HepG2 (cell line): ENCODE measurements around the gene HOXB4. TPM values are rescaled to one million over a fixed set of nuclear protein-coding genes. Genes with fewer than 3 reads are reported as not detected.

Experiments used
- ATAC-seq: fragments of 200-7000 bp; cut with Tn5 transposase; 3 replicates; pipeline ENCODE4 v1.9.1; 2020; ENCODE audit warnings: mild to moderate bottlenecking, moderate library complexity
- BruUV-seq: library from RNA; stranded (reverse); fragments of 400-500 nt; replicated peaks from 2 replicates; lab custom pipeline; 2021; lab: Mats Ljungman, UMichigan
- CTCF ChIA-PET: fragments of 300-600 bp; formaldehyde crosslinking; extraction: SDS; loops from one replicate; lab custom pipeline; 2021; ENCODE audit warnings: low total read pairs, inconsistent platforms, low intra/inter-chr PET ratio; lab: Yijun Ruan, JAX
- POLR2A ChIA-PET: fragments of 350-600 bp; sonication (Branson Sonifier 250); formaldehyde crosslinking; loops from one replicate; lab custom pipeline; 2020; ENCODE audit warnings: antibody characterized with exemption, inconsistent platforms; lab: Yijun Ruan, JAX
- DNase-seq: peaks from one replicate; pipeline ENCODE4 v3.0.0-alpha.2; 2015; ENCODE audit warnings: low spot score
- FAIRE-seq: peaks from 3 replicates; lab custom pipeline; 2011; peaks lifted over from hg19 to GRCh38; lab: Jason Lieb, UNC
- H2AFZ ChIP-seq: one replicate; pipeline ENCODE4 v1.6.1; 2011; ENCODE audit warnings: low read length, inconsistent platforms
- H3K27ac ChIP-seq: fragments of 300-600 bp; 3 replicates; pipeline ENCODE4 v1.8.0; 2011; ENCODE audit warnings: mixed run types, mild to moderate bottlenecking, mixed read lengths, low read length, inconsistent platforms; ENCODE audit not compliant: insufficient read depth; ENCODE audit errors: extremely low read length
- H3K27me3 ChIP-seq, 2 experiments: fragments of 200-600 bp in 1 of 2; 2 replicates in 1 of 2; 3 replicates in 1 of 2; pipeline versions ENCODE4 v1.6.0 to v1.8.0; 2011; ENCODE audit warnings: low read length in 2 of 2, mild to moderate bottlenecking in 2 of 2, moderate library complexity in 2 of 2, inconsistent platforms in 1 of 2; ENCODE audit not compliant: insufficient read depth in 2 of 2, control insufficient read depth in 1 of 2
- H3K36me3 ChIP-seq, 2 experiments: fragments of 200-600 bp in 1 of 2; replicated peaks in 1 of 2; 2 replicates in 1 of 2; 3 replicates in 1 of 2; pipeline versions ENCODE4 v1.5.1 to v1.8.0; 2011; ENCODE audit warnings: low read length in 2 of 2, inconsistent platforms in 1 of 2; ENCODE audit not compliant: insufficient read depth in 2 of 2, control insufficient read depth in 1 of 2
- H3K4me1 ChIP-seq: 2 replicates; pipeline ENCODE4 v1.5.1; 2012; ENCODE audit warnings: low read length, inconsistent platforms; ENCODE audit not compliant: insufficient read depth
- H3K4me2 ChIP-seq: 2 replicates; pipeline ENCODE4 v1.6.0; 2011; ENCODE audit warnings: low read depth, low read length, inconsistent platforms
- H3K4me3 ChIP-seq, 3 experiments: fragments of 200-600 bp in 1 of 3; sonication (generic), shearing (Covaris generic) in 1 of 3; replicated peaks in 1 of 3; 2 replicates each; pipeline ENCODE4 v1.5.1; 2011 to 2016; ENCODE audit warnings: low read length in 3 of 3, inconsistent platforms in 2 of 3, low read depth in 2 of 3, mild to moderate bottlenecking in 2 of 3, control low read depth in 1 of 3, mixed read lengths in 1 of 3; ENCODE audit not compliant: insufficient read depth in 1 of 3
- H3K79me2 ChIP-seq: one replicate; pipeline ENCODE4 v1.6.1; 2011; ENCODE audit warnings: low read length, inconsistent platforms; ENCODE audit not compliant: insufficient read depth
- H3K9ac ChIP-seq: 2 replicates; pipeline ENCODE4 v1.6.0; 2011; ENCODE audit warnings: mild to moderate bottlenecking, low read depth, low read length, inconsistent platforms; ENCODE audit not compliant: insufficient read depth
- H3K9me3 ChIP-seq: 2 replicates; pipeline ENCODE4 v1.5.1; 2012; ENCODE audit warnings: mild to moderate bottlenecking, low read length
- H4K20me1 ChIP-seq: 2 replicates; pipeline ENCODE4 v1.6.0; 2011; ENCODE audit warnings: inconsistent platforms, mild to moderate bottlenecking, low read length, moderate library complexity; ENCODE audit not compliant: insufficient read depth
- ARID2 ChIP-seq: sonication (generic); formaldehyde crosslinking; IDR thresholded peaks from 2 replicates; pipeline ENCODE4 v1.8.1; 2022; ENCODE audit warnings: mild to moderate bottlenecking, missing genetic modification reagents, borderline replicate concordance
- ATRX ChIP-seq: sonication (generic); formaldehyde crosslinking; IDR thresholded peaks from 2 replicates; pipeline ENCODE4 v1.4.0; 2020; ENCODE audit warnings: missing genetic modification reagents, borderline replicate concordance
- KDM3A ChIP-seq: IDR thresholded peaks from 2 replicates; pipeline ENCODE4 v1.6.1; 2018; ENCODE audit warnings: low read depth, missing compliant biosample characterization
- RAD51 ChIP-seq: fragments of 450-650 bp; IDR thresholded peaks from 2 replicates; pipeline ENCODE4 v1.6.1; 2016; ENCODE audit warnings: borderline replicate concordance
- RBM22 ChIP-seq: fragments of 200-400 bp; formaldehyde crosslinking; optimal IDR thresholded peaks from 2 replicates; pipeline ENCODE3; 2017; ENCODE audit warnings: mild to moderate bottlenecking, low read length, moderate library complexity
- REL ChIP-seq: sonication (generic); formaldehyde crosslinking; conservative IDR thresholded peaks from 2 replicates; pipeline ENCODE4 v1.8.0; 2022; ENCODE audit warnings: mild to moderate bottlenecking, missing genetic modification reagents, moderate library complexity
- SAP130 ChIP-seq: IDR thresholded peaks from 2 replicates; pipeline ENCODE4 v1.6.1; 2016; ENCODE audit warnings: low read depth
- SMYD3 ChIP-seq: sonication (generic); formaldehyde crosslinking; IDR thresholded peaks from 2 replicates; pipeline ENCODE4 v1.8.1; 2023; ENCODE audit warnings: mild to moderate bottlenecking, missing genetic modification reagents
- WGBS: methylation state at CpG from one replicate; pipeline ENCODE4 v1.1.6; 2017; ENCODE audit warnings: low lambda C conversion rate; 5-methylcytosine and 5-hydroxymethylcytosine counted together
- in situ Hi-C: cut with HindIII; loops from 2 replicates; pipeline ENCODE4 v1.10.0; 2017; ENCODE audit warnings: low pct_unique_long_range_greater_than_20kb; ENCODE audit not compliant: extremely low pct_ligation_motif_present
- intact Hi-C: fragments of 100-400 bp; cut with micrococcal nuclease; formaldehyde crosslinking; loops from one replicate; pipeline ENCODE4 v1.10.0; 2022; ENCODE audit not compliant: unreplicated experiment
- polyA plus RNA-seq, 8 experiments: library from polyadenylated mRNA; depleted of rRNA in 3 of 8; stranded (reverse) in 7 of 8; unstranded in 1 of 8; fragments of >200 nt; fragmentation: Illumina TruSeq in 4 of 8; extraction: Trizol in 4 of 8; gene quantifications; 2 replicates each; pipeline versions ENCODE4 v1.2.1 to v1.2.3, GENCODE V29; 2011 to 2016; ENCODE audit warnings: low read depth in 4 of 8, missing spikeins in 1 of 8, mixed read lengths in 1 of 8; ENCODE audit not compliant: insufficient read depth in 1 of 8
- total RNA-seq, 5 experiments: library from RNA; depleted of rRNA; stranded (reverse); fragments of >200 nt; fragmentation: Illumina TruSeq; extraction: Trizol; gene quantifications; 2 replicates each; pipeline ENCODE4 v1.2.3, GENCODE V29; 2016; ENCODE audit warnings: low read depth in 1 of 5
- TF ChIP-seq, protein P1 (sequence below): sonication (generic); formaldehyde crosslinking; IDR thresholded peaks from 2 replicates; pipeline ENCODE4 v1.4.0; 2020; ENCODE audit warnings: missing genetic modification reagents, borderline replicate concordance
- TF ChIP-seq, protein P2 (sequence below): sonication (generic); formaldehyde crosslinking; IDR thresholded peaks from 2 replicates; pipeline ENCODE4 v1.4.0; 2020; ENCODE audit warnings: missing genetic modification reagents, borderline replicate concordance
- TF ChIP-seq, protein P3 (sequence below): sonication (generic); formaldehyde crosslinking; IDR thresholded peaks from 2 replicates; pipeline ENCODE4 v1.5.1; 2020; ENCODE audit warnings: mild to moderate bottlenecking, missing genetic modification reagents
- TF ChIP-seq, protein P4 (sequence below): sonication (generic); formaldehyde crosslinking; IDR thresholded peaks from 2 replicates; pipeline ENCODE4 v1.4.0; 2020; ENCODE audit warnings: missing genetic modification reagents

Gene HOXB4
- total and polyA plus RNA-seq, 2 of the 13 experiments (the other 11 are each of a cell fraction or from before 2014, with no cell fraction given) = not detected

DNA sequence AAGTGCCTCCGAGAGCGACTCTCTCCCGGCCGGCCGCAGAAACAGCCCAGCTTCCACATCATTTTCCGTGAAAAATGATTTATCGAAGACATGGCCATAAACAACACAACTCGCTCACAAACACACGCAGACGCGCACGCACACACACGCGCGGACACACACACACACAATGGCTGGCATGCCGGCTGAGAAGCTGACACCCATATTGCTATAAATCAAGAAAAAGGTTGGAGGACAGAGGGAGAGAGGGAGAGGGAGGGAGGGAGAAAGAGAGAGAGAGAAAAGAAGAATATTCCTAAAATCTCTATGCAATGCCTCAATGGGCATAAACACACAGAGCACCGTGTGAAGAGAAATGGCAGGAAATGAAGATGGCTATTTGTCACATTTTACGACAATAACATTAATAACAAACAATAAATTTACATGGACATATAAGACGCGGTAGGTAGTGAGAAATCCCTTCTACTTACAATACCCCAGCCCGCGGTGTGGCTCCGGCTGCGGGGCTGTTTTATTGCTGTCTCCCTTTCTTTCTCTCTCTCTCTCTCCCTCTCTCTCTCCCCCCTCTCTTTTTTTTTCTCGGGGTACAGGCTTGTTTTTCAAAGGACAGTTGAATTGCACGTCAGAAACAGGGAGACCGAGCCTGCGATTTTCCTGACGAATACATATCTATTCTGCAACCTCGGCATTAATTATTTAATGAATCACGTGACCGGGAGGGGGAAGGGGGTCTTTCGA, 9.5 kb downstream of the HOXB4 start (continued):
- no peak for TF ChIP-seq ARID2 (CRISPR knock-in tag)
- TF ChIP-seq SAP130 (CRISPR knock-in tag) = no peak
- no peak for TF ChIP-seq REL (CRISPR knock-in tag)
- TF ChIP-seq KDM3A (CRISPR knock-in tag) = no peak
- peak; percentile 82 for TF ChIP-seq RAD51
- TF ChIP-seq, all 625 proteins: peak for 5

DNA sequence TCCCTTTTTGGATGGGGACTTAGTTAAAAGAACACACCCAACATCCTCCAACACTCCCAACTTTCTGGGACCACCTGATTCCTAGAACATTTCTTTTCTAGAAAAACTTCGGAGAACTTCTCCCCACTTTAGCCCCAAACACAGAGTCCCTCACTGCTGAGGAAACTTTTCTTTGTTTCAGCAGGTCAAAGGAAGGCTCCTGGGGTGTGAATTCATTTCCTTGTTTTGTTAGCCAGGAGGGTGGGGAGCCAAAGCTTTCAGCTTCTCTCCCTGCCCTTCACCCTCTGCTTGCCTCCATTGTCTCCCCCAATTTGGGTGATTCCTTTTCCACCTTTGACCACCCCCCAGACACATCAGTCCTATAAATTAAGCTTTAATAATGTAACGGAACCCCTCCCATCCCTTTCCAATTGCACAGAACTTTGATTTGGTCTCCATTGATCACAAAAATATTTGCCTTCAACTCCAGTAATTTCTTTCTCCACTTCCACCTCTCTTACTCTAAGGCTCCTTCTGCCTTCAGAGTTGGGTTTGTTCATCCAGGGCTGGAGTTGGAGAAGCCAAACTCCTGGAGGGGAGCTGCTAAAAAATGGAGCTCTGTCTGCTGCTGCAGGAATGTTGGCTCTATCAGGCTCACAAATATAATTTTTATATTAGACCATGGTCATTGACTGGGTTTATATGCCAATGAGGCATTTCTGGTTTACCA, 10.3 kb downstream of the HOXB4 start:
- ATAC-seq (no peak), DNase-seq (no peak), FAIRE-seq (no peak)
- ChIA-PET POLR2A (no interaction called here), CTCF (no interaction called here)
- no TSS peak for BruUV-seq
- intact Hi-C loops = no loop called here
- no peaks in the 10 kb centered on the region for H3K79me2 ChIP-seq
- H3K27ac ChIP-seq = no peak overlapping the region
- no peaks in the 10 kb centered on the region for H3K9me3 ChIP-seq
- H3K4me2 ChIP-seq = no peak overlapping the region
- no peaks in the 10 kb centered on the region for H3K36me3 ChIP-seq
- no peak overlapping the region for H3K9ac ChIP-seq
- 4% methylated on average over 2 of the region's 2 CpGs for WGBS
- 0 out of 2 replicates have a peak, but pooled peaks cover 4% of the 10 kb centered on the region for H4K20me1 ChIP-seq
- H3K4me3 ChIP-seq = no peak overlapping the region
- no peak overlapping the region for H2AFZ ChIP-seq
- no peaks in the 10 kb centered on the region for H3K4me1 ChIP-seq
- in situ Hi-C loops = no loop called here
- peaks cover 15 to 95% of the 10 kb centered on the region in 2 experiments; a peak in 4 of 5 replicates for H3K27me3 ChIP-seq
- TF ChIP-seq, protein P1, sequence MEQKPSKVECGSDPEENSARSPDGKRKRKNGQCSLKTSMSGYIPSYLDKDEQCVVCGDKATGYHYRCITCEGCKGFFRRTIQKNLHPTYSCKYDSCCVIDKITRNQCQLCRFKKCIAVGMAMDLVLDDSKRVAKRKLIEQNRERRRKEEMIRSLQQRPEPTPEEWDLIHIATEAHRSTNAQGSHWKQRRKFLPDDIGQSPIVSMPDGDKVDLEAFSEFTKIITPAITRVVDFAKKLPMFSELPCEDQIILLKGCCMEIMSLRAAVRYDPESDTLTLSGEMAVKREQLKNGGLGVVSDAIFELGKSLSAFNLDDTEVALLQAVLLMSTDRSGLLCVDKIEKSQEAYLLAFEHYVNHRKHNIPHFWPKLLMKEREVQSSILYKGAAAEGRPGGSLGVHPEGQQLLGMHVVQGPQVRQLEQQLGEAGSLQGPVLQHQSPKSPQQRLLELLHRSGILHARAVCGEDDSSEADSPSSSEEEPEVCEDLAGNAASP (CRISPR knock-in tag) = no peak
- TF ChIP-seq, protein P2, sequence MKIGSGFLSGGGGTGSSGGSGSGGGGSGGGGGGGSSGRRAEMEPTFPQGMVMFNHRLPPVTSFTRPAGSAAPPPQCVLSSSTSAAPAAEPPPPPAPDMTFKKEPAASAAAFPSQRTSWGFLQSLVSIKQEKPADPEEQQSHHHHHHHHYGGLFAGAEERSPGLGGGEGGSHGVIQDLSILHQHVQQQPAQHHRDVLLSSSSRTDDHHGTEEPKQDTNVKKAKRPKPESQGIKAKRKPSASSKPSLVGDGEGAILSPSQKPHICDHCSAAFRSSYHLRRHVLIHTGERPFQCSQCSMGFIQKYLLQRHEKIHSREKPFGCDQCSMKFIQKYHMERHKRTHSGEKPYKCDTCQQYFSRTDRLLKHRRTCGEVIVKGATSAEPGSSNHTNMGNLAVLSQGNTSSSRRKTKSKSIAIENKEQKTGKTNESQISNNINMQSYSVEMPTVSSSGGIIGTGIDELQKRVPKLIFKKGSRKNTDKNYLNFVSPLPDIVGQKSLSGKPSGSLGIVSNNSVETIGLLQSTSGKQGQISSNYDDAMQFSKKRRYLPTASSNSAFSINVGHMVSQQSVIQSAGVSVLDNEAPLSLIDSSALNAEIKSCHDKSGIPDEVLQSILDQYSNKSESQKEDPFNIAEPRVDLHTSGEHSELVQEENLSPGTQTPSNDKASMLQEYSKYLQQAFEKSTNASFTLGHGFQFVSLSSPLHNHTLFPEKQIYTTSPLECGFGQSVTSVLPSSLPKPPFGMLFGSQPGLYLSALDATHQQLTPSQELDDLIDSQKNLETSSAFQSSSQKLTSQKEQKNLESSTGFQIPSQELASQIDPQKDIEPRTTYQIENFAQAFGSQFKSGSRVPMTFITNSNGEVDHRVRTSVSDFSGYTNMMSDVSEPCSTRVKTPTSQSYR (CRISPR knock-in tag) = no peak
- TF ChIP-seq, protein P3, sequence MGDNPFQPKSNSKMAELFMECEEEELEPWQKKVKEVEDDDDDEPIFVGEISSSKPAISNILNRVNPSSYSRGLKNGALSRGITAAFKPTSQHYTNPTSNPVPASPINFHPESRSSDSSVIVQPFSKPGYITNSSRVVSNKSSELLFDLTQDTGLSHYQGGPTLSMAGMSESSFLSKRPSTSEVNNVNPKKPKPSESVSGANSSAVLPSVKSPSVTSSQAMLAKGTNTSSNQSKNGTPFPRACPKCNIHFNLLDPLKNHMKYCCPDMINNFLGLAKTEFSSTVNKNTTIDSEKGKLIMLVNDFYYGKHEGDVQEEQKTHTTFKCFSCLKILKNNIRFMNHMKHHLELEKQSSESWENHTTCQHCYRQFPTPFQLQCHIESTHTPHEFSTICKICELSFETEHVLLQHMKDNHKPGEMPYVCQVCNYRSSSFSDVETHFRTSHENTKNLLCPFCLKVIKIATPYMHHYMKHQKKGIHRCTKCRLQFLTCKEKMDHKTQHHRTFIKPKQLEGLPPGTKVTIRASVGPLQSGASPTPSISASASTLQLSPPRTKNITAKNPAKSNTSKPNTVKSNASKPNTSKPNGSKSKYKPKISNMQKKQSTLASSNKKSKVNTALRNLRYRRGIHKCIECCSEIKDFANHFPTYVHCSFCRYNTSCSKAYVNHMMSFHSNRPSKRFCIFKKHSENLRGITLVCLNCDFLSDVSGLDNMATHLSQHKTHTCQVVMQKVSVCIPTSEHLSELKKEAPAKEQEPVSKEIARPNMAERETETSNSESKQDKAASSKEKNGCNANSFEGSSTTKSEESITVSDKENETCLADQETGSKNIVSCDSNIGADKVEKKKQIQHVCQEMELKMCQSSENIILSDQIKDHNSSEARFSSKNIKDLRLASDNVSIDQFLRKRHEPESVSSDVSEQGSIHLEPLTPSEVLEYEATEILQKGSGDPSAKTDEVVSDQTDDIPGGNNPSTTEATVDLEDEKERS (CRISPR knock-in tag) = no peak
- TF ChIP-seq RBM22 (no peak), SMYD3 (no peak), ATRX (CRISPR knock-in tag) (no peak)
- TF ChIP-seq, protein P4, sequence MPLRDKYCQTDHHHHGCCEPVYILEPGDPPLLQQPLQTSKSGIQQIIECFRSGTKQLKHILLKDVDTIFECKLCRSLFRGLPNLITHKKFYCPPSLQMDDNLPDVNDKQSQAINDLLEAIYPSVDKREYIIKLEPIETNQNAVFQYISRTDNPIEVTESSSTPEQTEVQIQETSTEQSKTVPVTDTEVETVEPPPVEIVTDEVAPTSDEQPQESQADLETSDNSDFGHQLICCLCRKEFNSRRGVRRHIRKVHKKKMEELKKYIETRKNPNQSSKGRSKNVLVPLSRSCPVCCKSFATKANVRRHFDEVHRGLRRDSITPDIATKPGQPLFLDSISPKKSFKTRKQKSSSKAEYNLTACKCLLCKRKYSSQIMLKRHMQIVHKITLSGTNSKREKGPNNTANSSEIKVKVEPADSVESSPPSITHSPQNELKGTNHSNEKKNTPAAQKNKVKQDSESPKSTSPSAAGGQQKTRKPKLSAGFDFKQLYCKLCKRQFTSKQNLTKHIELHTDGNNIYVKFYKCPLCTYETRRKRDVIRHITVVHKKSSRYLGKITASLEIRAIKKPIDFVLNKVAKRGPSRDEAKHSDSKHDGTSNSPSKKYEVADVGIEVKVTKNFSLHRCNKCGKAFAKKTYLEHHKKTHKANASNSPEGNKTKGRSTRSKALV (CRISPR knock-in tag) = no peak
